ENCODE data around the gene EXOC3L1. TPM values are rescaled to one million over a fixed set of nuclear protein-coding genes. Genes with fewer than 3 reads are reported as not detected.

EXOC3L1 gene
- total RNA-seq, 1 experiment from 2014 or later = 0.30 TPM

GRCh38 chr16:67216612-67217490, 26.9 kb upstream of the EXOC3L1 start (continued):
- TF ChIP-seq SP1 (IDR thresholded peaks at IDR 0.05; ENCODE audit: low read depth) = no peak
- no peak for TF ChIP-seq CEBPB (IDR thresholded peaks at IDR 0.05; ENCODE audit: low read depth)
- TF ChIP-seq TCF7L2 (IDR thresholded peaks at IDR 0.05; ENCODE audit: borderline replicate concordance, extremely low read depth, insufficient read depth, insufficient read length) = no peak
- TF ChIP-seq POLR2A (IDR thresholded peaks at IDR 0.05; ENCODE audit: borderline replicate concordance, extremely low read depth, insufficient read depth, insufficient read length) = no peak
- no peak for TF ChIP-seq CTCF (IDR thresholded peaks at IDR 0.05 in 2 of 3, conservative IDR thresholded peaks at IDR 0.05 in 1 of 3; ENCODE audit: borderline replicate concordance in 1 of 3, insufficient read depth in 1 of 3, low read depth in 2 of 3, low read length in 2 of 3)
- TF ChIP-seq YY1 (IDR thresholded peaks at IDR 0.05; ENCODE audit: extremely low read depth, insufficient replicate concordance, low read depth, low read length) = no peak
- TF ChIP-seq ELF1 (IDR thresholded peaks at IDR 0.05; ENCODE audit: borderline replicate concordance, low read depth) = no peak
- no peak for TF ChIP-seq ZFX (IDR thresholded peaks at IDR 0.05)

GRCh38 chr16:67215706-67216105, 25.8 kb upstream of the EXOC3L1 start:
- intact Hi-C loops (cut with micrococcal nuclease) = no loop called here
- H3K36me3 ChIP-seq (ENCODE audit: control insufficient read depth in 1 of 2, insufficient read depth in 2 of 2, low read length in 2 of 2) = no peaks in the 10 kb centered on the region
- H2AFZ ChIP-seq (ENCODE audit: low read depth, low read length, poor library complexity, severe bottlenecking) = no peak overlapping the region
- no peak for TF ChIP-seq CBX3 (IDR thresholded peaks at IDR 0.05; ENCODE audit: low read depth)
- DNase-seq (ENCODE audit: low read depth, low spot score) = no peak
- H3K79me2 ChIP-seq (ENCODE audit: insufficient read depth, low read length) = no peaks in the 10 kb centered on the region
- ChIA-PET POLR2A (no interaction called here), CTCF (interaction anchor here (1.3 kb wide), 1 partner anchor 17 kb away, joined by 3 read pairs; the partner anchor contains the start of gene ELMO3), RAD21 (ENCODE audit: low non-redundant PET in 1 of 2, low total read pairs in 2 of 2, uncharacterized antibody in 2 of 2, unreplicated experiment in 2 of 2) (no interaction called here)
- H3K4me3 ChIP-seq (replicated peaks in 1 of 2; ENCODE audit: low read depth in 1 of 2, low read length in 2 of 2) = no peak overlapping the region
- peak; percentile 41; the same call in 1 of the 2 replicates for ATAC-seq
- H3K27ac ChIP-seq (ENCODE audit: low read depth, low read length) = no peak overlapping the region
- no peak overlapping the region for H3K4me2 ChIP-seq (ENCODE audit: low read length)
- H3K27me3 ChIP-seq (ENCODE audit: insufficient read depth, low read length) = no peaks in the 10 kb centered on the region
- no TSS peak for BruUV-seq (replicated peaks)
- no peaks in the 10 kb centered on the region for H3K9me3 ChIP-seq (ENCODE audit: control insufficient read depth in 1 of 2, insufficient read depth in 1 of 2, low read depth in 1 of 2, low read length in 2 of 2)
- H4K20me1 ChIP-seq (ENCODE audit: insufficient read depth) = no peaks in the 10 kb centered on the region
- no peak overlapping the region for H3K9ac ChIP-seq (ENCODE audit: low read length)
- H3K4me1 ChIP-seq (ENCODE audit: control insufficient read depth in 1 of 2, insufficient read depth in 2 of 2, low read length in 2 of 2) = peaks cover 0 to 8% of the 10 kb centered on the region in 2 experiments; a peak in 2 of 4 replicates
- H3K9me2 ChIP-seq (ENCODE audit: insufficient read depth) = no peaks in the 10 kb centered on the region

All from HCT116 (cell line).